Astrocyte of the cerebellum (primary cell): ENCODE measurements around the gene GRXCR1.

Source experiments
- DNase-seq: peaks from one replicate; pipeline ENCODE4 v3.0.0-alpha.2; 2011; ENCODE audit warnings: low read depth
- H3K4me3 ChIP-seq: 2 replicates; pipeline ENCODE4 v1.5.1; 2011; ENCODE audit warnings: mild to moderate bottlenecking, low read depth, low read length, moderate library complexity
- in situ Hi-C: cut with HindIII; loops from 2 replicates; pipeline ENCODE4 v1.10.0; 2017; ENCODE audit warnings: low sequenced_read_pairs
- TF ChIP-seq, protein P1 (sequence below): IDR thresholded peaks from 2 replicates; pipeline ENCODE4 v1.5.1; 2012; ENCODE audit warnings: low read length, low read depth, moderate library complexity, mild to moderate bottlenecking; ENCODE audit errors: missing control alignments

GRXCR1 gene

DNA sequence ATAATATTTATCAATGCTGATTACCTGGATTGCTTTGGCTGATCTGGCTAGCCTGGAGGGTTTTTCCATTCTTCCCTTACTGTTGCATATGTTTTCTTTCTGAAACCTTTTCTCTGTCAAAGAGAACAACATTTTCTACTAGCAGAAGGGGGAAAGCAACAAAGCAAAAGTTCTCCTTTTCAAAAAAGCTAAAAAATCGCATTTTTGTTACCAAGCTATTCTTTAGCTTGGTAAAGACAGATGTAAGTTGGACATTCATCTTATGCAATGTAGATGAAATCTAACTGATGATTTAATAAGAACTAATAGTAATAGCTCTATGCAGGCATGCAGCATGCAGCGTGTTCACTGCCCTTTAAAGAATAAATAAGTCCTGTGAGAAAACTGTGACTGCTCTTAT lies at the start of gene GRXCR1:
GRXCR1 (plus strand) TSS at position 301 of the 400 bp plus-strand sequence. CDS start 554 bp downstream, outside the sequence.
- no peak for DNase-seq
- in situ Hi-C loops = no loop called here
- TF ChIP-seq, protein P1, sequence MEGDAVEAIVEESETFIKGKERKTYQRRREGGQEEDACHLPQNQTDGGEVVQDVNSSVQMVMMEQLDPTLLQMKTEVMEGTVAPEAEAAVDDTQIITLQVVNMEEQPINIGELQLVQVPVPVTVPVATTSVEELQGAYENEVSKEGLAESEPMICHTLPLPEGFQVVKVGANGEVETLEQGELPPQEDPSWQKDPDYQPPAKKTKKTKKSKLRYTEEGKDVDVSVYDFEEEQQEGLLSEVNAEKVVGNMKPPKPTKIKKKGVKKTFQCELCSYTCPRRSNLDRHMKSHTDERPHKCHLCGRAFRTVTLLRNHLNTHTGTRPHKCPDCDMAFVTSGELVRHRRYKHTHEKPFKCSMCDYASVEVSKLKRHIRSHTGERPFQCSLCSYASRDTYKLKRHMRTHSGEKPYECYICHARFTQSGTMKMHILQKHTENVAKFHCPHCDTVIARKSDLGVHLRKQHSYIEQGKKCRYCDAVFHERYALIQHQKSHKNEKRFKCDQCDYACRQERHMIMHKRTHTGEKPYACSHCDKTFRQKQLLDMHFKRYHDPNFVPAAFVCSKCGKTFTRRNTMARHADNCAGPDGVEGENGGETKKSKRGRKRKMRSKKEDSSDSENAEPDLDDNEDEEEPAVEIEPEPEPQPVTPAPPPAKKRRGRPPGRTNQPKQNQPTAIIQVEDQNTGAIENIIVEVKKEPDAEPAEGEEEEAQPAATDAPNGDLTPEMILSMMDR = no peak
- H3K4me3 ChIP-seq = no peak within 1 kb of the TSS

DNA sequence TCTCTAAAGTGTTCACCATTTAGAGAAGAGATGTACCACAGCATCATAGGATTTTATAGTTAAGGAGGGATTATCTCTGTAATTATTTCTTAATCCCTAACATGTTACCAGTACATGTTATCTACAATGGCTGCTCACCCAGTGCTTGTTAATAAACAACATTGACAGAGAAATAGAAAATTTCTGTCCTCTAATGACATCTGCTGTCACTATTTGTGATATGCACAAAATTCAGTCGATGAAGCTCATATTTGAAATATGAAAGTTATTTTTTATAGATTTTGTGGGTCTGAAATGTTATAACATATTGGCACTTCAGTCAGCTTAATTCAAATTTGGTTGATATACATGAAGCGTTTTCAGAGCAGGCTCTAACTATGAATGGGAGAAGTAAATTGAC lies 48.8 kb upstream of the GRXCR1 start:
- in situ Hi-C loops = no loop called here
- H3K4me3 ChIP-seq = no peak overlapping the region
- no peak for DNase-seq
- TF ChIP-seq, protein P1 = no peak

DNA sequence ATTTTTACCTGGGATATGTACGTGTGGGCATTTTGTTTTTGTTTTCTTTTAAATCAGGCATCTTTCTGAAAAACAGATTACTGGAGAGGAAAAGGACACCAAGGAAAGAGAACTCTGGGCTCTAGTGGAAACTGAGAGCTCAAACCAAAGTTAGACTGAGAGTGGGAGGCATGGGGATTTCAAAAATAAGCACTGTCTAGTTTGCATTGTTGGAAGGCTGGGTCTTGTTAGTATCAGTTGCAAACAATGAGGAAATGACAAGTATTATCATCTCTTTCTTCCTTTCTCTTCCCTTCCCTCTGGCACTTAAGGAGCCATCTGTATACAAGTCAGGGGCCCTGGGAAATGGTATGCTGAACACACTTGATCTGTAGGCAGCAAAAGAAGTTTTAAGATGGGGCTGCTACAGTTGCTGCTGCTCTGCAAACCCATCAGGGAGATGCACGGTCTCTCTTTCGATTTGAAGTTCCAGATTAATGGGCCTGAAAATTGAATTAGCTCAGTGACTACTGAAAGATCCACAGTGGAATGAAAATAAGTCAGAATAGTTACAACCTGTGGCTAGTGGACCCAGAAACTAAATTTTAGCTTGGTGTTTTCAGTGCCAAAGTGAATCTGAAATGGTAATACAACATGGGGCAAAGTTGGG lies 48.0 kb upstream of the GRXCR1 start:
- in situ Hi-C loops = no loop called here
- TF ChIP-seq, protein P1 = no peak
- no peak overlapping the region for H3K4me3 ChIP-seq
- no peak for DNase-seq

DNA sequence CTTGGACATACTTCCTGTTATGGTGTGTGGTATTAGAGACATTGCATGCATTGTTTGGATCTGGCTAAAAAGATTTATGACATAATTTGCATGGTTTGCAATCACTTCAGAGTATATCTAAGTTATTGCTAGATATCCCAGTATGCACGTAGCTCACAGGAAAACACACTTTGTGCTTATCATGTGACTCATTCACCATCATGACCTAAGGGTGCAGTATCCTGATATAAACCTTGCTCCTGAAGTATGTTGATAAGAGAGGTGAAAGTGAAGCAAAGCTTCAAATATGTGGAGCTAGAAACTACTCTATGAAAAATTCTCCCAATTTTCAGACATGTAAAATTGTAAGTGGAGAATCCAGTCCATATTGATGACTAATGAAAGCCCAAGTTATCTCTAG lies 46.9 kb upstream of the GRXCR1 start:
- H3K4me3 ChIP-seq = no peak overlapping the region
- TF ChIP-seq, protein P1 = no peak
- no peak for DNase-seq
- in situ Hi-C loops = no loop called here

DNA sequence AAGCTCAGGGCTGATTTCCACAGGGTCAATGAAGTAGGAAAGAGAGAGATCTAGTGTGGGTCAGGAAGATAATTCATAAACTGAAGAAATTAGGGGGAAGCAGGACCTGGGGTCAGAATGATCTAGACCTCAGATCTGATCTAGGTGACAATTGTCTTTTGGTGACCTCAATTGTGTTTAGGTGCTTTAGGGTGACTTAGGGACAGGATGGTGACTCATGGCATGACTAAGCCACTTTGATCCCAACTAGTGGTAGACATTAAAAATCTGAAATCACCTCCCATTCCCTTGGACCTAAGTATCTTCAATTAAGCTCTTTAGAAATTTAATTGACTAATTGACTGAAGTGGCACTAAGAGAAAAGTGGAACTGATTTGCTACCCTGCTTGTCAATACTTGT lies 36.7 kb upstream of the GRXCR1 start:
- TF ChIP-seq, protein P1 = no peak
- in situ Hi-C loops = loop anchor here (25.0 kb wide), 1 partner anchor 293 kb away; no protein-coding TSS in a partner anchor
- no peak for DNase-seq
- H3K4me3 ChIP-seq = no peak overlapping the region

DNA sequence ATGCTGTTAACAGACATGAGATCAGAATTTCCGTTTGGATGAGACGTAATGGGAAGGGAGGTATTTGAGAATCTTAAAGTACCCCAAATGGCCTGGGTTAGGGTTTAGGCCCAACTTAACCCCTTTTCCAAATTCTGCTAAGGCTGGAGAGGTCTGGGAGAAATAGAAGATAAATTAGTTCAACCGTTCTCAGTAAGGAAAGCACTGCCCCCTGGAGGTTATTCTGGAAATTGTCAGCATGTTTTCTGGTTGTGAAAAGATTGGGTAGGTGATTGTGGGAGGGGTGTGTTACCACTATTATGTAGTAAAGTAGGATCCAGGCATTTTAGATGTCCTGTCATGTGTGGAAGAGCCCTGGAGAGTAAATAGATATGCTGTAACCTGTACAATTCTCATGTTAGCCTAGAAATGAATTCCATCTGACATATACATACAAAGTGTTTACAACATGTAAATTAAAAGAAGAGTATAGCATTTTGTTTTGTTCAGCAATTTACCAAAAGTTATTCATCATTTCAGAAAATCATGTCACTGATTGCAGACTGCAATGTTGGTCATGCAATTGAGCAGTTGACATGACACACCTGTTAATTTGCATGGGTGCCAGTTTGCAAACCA lies 26.8 kb upstream of the GRXCR1 start:
- in situ Hi-C loops = loop anchor here (25.0 kb wide), 1 partner anchor 303 kb away; no protein-coding TSS in a partner anchor
- peak; percentile 28 for DNase-seq
- TF ChIP-seq, protein P1 = peak; percentile 73
- H3K4me3 ChIP-seq = no peak overlapping the region
